Measurements from ENCODE around the gene POLR1H. TPM values are rescaled to one million over a fixed set of nuclear protein-coding genes. Genes with fewer than 3 reads are reported as not detected.
A peak's percentile ranks its signal among the peaks of the same experiment; 100 is the strongest.

Gene POLR1H
- total and polyA plus RNA-seq, 2 donors: 91.0 to 95.9 TPM

DNA sequence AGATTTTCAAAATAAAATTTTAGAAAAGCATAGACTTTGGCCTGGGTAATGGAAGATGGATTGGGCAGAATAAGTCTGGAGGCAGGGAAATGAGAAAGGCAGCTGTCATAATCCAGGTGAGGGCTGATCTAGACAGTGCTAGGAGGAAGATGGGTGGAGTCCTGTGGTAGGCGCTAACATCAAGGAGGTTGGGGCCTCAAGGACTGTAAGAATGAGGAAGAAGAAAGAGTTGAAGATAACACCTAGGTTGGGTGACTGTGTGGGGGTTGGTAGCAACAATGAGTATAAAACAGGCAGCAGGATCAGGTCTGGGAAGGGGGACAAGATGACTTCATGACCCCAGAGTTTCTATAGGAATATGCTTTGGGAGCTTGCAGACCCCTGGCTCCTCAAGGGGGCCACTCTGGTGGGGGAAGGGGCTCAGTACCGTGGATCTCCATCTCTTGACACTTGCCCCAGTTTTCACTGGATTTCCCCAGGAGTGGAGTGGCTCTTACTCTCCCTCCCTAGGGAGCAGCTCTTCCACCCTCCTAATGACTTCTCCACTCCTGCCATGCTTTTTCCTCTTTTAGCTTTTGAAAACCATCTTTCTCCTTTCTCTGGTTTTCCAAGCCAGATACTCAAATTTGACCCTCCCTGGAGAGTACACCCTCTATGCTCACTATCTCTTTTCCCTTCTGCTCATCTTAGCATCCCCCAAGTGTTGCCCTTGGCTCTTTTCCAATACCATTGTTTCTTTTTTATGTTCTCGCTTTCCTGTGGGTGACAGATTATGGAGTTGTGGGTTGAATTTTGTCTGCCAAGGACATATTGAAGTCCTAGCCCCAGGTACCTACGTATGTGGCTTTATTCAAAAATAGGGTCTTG lies 37.1 kb downstream of the POLR1H start:
- H3K9me3 ChIP-seq (ENCODE audit: control insufficient read depth in 2 of 2, insufficient read depth in 1 of 2, low read length in 1 of 2): peaks cover 0 to 3% of the 10 kb centered on the region in 2 donors
- 53% methylated on average over 4 of the region's 4 CpGs for WGBS
- no peak overlapping the region for H3K4me3 ChIP-seq (ENCODE audit: low read length in 2 of 2)
- H3K4me1 ChIP-seq (ENCODE audit: control insufficient read depth in 2 of 2, insufficient read depth in 2 of 2, low read length in 2 of 2): peaks cover 13 to 47% of the 10 kb centered on the region in 2 donors
- no peaks in the 10 kb centered on the region for H3K36me3 ChIP-seq (ENCODE audit: control insufficient read depth in 2 of 2, insufficient read depth in 2 of 2, low read length in 1 of 2)
- H3K27me3 ChIP-seq (ENCODE audit: control insufficient read depth in 2 of 2, insufficient read depth in 1 of 2, low read length in 1 of 2): peaks cover 42 to 87% of the 10 kb centered on the region in 2 donors
- peak in 3 of 9 donors; percentile 39 to 77 (median 51) for DNase-seq (ENCODE audit: low read depth in 6 of 9, low spot score in 9 of 9)
- H3K27ac ChIP-seq (ENCODE audit: low read depth in 1 of 2, low read length in 1 of 2): no peak overlapping the region

DNA sequence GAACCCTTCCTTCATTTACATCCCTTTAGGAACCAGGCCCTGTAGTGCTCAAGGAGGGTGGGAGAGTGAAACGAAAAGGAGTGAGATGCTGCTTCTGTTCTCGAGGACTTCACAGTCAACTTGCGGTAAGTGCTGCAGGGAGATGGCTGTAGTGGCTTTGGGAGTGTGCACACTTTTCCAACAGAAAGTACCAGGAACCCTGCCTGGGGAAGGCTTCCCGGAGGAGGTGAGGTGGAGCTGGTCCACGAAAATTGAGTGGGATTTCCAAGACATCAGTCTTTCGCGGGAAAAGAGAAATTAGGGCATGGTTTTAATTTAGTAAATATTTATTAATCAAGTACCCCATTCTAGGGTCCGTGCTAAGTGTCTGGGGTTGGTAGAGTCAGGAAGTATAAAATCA lies 39.1 kb downstream of the POLR1H start:
- Histone ChIP-seq H3K36me3 (ENCODE audit: control insufficient read depth in 2 of 2, insufficient read depth in 2 of 2, low read length in 1 of 2) (no peaks in the 10 kb centered on the region), H3K9me3 (ENCODE audit: control insufficient read depth in 2 of 2, insufficient read depth in 1 of 2, low read length in 1 of 2) (peaks cover 0 to 6% of the 10 kb centered on the region in 2 donors), H3K4me1 (ENCODE audit: control insufficient read depth in 2 of 2, insufficient read depth in 2 of 2, low read length in 2 of 2) (peaks cover 18 to 53% of the 10 kb centered on the region in 2 donors), H3K4me3 (ENCODE audit: low read length in 2 of 2) (no peak overlapping the region), H3K27ac (ENCODE audit: low read depth in 1 of 2, low read length in 1 of 2) (no peak overlapping the region), H3K27me3 (ENCODE audit: control insufficient read depth in 2 of 2, insufficient read depth in 1 of 2, low read length in 1 of 2) (peaks cover 51 to 93% of the 10 kb centered on the region in 2 donors)
- no peak for DNase-seq (ENCODE audit: low read depth in 6 of 9, low spot score in 9 of 9)
- WGBS: 39% methylated on average over 8 of the region's 8 CpGs

DNA sequence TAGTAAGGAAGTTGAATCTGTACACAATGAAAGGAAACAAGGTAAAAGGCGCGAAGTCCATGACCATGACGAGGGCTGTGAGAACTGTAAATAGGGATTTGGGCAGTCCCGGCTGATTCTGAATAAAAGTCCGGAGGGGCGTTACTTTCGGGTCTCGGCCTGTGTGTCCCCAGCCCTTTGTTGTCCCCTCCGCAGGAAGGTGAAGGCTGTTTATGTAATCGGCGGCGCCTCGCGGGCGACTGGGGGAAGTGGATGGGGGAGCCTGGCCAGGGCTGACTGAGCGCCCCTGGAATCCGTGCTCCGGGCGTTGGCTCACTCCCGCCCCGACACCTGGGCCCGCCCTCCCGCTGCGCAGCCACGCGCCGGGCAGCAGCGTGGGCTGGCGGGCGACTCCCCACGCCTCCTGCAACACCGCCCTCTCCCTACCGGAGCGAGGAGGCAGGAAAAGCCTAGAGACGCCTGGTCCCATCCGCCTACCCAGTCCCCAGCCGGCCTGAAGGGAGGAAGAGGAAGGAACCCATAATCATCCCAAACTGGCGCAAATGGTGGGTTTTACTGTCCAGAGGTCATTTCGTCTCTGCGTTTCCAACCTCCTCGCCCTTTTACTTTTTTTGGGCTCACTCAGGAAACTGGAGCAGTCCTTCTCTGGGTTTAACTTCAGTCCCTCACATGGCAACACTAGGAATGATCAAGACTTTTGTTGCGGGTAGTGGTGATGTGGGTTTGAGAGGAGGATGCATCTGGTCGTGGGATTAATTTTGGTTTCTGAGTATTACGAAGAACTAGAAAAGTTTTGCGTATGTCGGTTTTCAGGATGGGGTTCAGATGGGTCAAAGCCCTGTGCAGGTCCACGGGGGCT lies 39.7 kb downstream of the POLR1H start:
- WGBS: 2% methylated on average over 47 of the region's 47 CpGs
- Histone ChIP-seq H3K4me3 (ENCODE audit: low read length in 2 of 2) (peak overlapping the region in 1 of 2 donors; percentile 16), H3K9me3 (ENCODE audit: control insufficient read depth in 2 of 2, insufficient read depth in 1 of 2, low read length in 1 of 2) (peaks cover 0 to 6% of the 10 kb centered on the region in 2 donors), H3K36me3 (ENCODE audit: control insufficient read depth in 2 of 2, insufficient read depth in 2 of 2, low read length in 1 of 2) (no peaks in the 10 kb centered on the region), H3K27me3 (ENCODE audit: control insufficient read depth in 2 of 2, insufficient read depth in 1 of 2, low read length in 1 of 2) (peaks cover 48 to 92% of the 10 kb centered on the region in 2 donors), H3K4me1 (ENCODE audit: control insufficient read depth in 2 of 2, insufficient read depth in 2 of 2, low read length in 2 of 2) (peaks cover 18 to 53% of the 10 kb centered on the region in 2 donors), H3K27ac (ENCODE audit: low read depth in 1 of 2, low read length in 1 of 2) (no peak overlapping the region)
- DNase-seq (ENCODE audit: low read depth in 6 of 9, low spot score in 9 of 9): peak in 1 of 9 donors; percentile 24

DNA sequence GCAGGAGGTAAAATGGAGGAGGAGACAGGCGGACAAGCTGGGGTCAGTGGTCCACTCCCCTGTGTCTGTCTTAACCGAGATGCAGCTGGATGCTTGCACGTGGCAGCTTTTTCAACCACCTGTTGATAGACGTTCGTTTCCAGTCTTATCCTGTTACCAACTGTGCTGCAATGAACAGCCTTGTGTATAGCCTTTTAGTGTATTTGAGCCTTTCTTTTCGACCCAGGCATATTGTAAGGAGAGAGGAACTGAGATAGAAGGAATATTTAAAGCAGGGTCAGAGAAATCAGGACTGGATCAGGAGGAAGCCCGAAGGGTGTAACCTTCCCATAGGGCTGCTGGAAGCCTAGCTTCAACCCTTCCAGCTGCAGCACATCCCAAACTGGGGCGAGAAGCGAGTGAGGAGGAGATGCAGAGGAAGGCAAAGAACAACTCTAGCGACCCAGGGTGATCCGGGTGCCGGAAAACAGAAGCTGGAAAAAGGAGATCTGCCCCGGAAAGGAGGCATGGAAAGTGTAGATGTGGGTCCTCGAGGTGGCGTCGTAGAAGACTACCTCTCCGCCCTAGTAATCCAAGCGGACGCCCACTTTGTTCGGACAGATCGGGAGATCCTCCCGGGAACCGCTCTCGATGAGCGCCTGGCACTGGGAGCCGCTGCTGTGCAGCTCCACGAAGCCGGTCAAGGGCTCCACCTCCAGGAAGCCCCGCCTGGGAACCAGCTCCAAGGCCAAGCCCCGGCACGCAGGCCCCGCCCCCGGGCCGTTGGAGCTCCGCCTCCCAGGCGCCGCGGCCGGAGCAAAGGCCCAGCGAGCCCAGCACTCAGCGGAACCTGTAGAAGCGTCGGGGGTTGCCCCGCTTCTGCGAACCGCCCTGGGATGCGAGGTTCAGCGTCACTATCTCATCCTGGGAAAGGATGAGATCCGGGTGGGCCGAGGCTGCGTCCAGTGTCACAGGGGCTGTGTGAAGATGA lies 40.7 kb downstream of the POLR1H start:
- peaks cover 45 to 96% of the 10 kb centered on the region in 2 donors for H3K27me3 ChIP-seq (ENCODE audit: control insufficient read depth in 2 of 2, insufficient read depth in 1 of 2, low read length in 1 of 2)
- no peak overlapping the region for H3K27ac ChIP-seq (ENCODE audit: low read depth in 1 of 2, low read length in 1 of 2)
- H3K4me3 ChIP-seq (ENCODE audit: low read length in 2 of 2): peak overlapping the region; percentile 17 to 48
- H3K9me3 ChIP-seq (ENCODE audit: control insufficient read depth in 2 of 2, insufficient read depth in 1 of 2, low read length in 1 of 2): peaks cover 0 to 6% of the 10 kb centered on the region in 2 donors
- peaks cover 18 to 53% of the 10 kb centered on the region in 2 donors for H3K4me1 ChIP-seq (ENCODE audit: control insufficient read depth in 2 of 2, insufficient read depth in 2 of 2, low read length in 2 of 2)
- peak in 5 of 9 donors; percentile 49 to 59 (median 54) for DNase-seq (ENCODE audit: low read depth in 6 of 9, low spot score in 9 of 9)
- H3K36me3 ChIP-seq (ENCODE audit: control insufficient read depth in 2 of 2, insufficient read depth in 2 of 2, low read length in 1 of 2): no peaks in the 10 kb centered on the region
- WGBS: 5% methylated on average over 51 of the region's 51 CpGs

DNA sequence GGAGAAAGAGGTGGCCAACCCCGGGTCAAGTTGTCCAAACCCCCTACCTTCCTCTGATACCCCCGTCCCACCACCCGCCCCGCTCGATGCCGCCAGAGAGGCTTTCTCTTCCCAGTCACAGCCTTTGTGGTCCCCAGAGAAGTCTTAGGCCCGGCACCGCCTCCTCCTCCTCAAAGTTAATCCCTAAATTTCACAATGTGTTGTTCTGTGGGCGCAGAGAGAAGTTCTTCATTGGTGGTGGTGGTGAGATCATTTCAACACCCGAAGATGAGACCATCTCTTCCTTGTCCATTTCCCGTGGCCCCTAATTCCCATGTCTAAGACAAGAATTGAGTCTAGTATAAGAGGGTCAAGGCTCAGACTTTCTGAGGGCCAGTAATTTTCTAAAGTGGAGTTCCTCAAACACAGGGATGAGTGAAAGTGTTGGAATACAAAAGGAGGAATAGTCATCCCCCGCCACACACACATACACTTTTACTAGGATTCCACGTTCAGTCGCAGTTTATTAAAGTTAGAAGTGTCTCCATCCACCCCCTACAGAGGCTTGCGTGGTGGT lies 41.4 kb downstream of the POLR1H start:
- peak overlapping the region; percentile 17 to 48 for H3K4me3 ChIP-seq (ENCODE audit: low read length in 2 of 2)
- peaks cover 18 to 47% of the 10 kb centered on the region in 2 donors for H3K4me1 ChIP-seq (ENCODE audit: control insufficient read depth in 2 of 2, insufficient read depth in 2 of 2, low read length in 2 of 2)
- H3K36me3 ChIP-seq (ENCODE audit: control insufficient read depth in 2 of 2, insufficient read depth in 2 of 2, low read length in 1 of 2): no peaks in the 10 kb centered on the region
- no peak for DNase-seq (ENCODE audit: low read depth in 6 of 9, low spot score in 9 of 9)
- H3K27me3 ChIP-seq (ENCODE audit: control insufficient read depth in 2 of 2, insufficient read depth in 1 of 2, low read length in 1 of 2): peaks cover 41 to 94% of the 10 kb centered on the region in 2 donors
- no peak overlapping the region for H3K27ac ChIP-seq (ENCODE audit: low read depth in 1 of 2, low read length in 1 of 2)
- H3K9me3 ChIP-seq (ENCODE audit: control insufficient read depth in 2 of 2, insufficient read depth in 1 of 2, low read length in 1 of 2): peaks cover 0 to 6% of the 10 kb centered on the region in 2 donors
- WGBS: 61% methylated on average over 15 of the region's 15 CpGs

DNA sequence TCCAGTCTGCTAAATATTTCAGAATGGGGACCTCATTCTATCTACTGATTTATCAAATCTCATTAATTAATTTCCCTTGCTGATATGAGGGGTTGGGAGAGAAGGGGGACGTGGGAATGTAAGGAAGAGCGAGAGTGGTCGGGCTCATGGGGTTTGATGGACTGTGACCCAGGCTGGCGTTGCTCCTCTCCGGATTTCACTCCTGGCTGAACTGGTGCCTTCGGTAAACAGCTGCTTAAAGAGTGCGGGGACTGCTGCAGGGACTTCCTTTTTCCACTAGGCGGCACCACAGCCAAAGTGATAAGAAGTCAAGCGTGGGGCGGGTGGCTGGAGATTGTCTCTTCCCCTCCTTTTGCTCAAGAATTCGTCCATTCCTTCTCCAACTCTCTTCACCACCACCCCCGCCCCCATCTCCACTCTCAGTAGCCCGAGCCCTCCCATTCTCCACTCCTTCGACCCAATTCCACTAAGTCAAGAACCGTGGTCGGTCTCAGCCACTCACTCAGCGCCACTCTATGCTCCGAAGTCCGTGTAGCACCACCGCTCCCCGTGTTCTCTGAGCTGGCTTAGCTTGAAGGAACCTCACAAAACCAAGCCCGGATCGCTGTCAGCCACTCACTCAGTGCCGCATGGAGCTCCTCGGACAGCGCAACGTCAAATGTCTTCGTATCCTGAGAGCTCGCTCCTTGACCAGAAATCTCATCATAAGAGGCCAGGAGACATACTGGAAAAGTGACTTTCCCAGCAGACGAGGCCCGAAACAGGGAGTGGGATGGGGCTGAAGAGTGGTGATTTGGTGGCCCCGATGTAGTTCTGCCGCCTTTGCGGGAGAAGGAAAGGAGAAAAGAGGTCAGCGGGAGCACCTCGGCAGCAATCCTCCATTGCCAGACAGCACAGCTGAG lies 42.2 kb downstream of the POLR1H start:
- Histone ChIP-seq H3K4me1 (ENCODE audit: control insufficient read depth in 2 of 2, insufficient read depth in 2 of 2, low read length in 2 of 2) (peaks cover 18 to 41% of the 10 kb centered on the region in 2 donors), H3K4me3 (ENCODE audit: low read length in 2 of 2) (peak overlapping the region; percentile 35 to 46), H3K9me3 (ENCODE audit: control insufficient read depth in 2 of 2, insufficient read depth in 1 of 2, low read length in 1 of 2) (peaks cover 0 to 6% of the 10 kb centered on the region in 2 donors), H3K27ac (ENCODE audit: low read depth in 1 of 2, low read length in 1 of 2) (no peak overlapping the region), H3K36me3 (ENCODE audit: control insufficient read depth in 2 of 2, insufficient read depth in 2 of 2, low read length in 1 of 2) (no peaks in the 10 kb centered on the region), H3K27me3 (ENCODE audit: control insufficient read depth in 2 of 2, insufficient read depth in 1 of 2, low read length in 1 of 2) (peaks cover 41 to 93% of the 10 kb centered on the region in 2 donors)
- DNase-seq (ENCODE audit: low read depth in 6 of 9, low spot score in 9 of 9): peak; percentile 64 to 95 (median 82)
- 2% methylated on average over 36 of the region's 36 CpGs for WGBS

DNA sequence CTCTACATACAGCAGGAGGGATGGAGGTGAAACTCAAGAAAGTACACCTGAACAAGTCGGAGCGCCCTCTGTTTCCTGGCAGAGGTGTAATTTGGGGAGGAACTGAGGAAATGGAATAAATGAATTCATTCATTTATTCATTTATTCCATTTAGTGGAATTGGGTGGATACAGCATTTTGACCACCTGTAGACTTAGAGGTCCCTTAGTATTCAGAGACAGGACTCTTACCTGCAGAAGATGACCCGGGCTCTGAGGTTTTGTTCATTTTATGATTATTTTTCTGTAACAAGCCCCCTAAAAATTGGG lies 42.8 kb downstream of the POLR1H start:
- peaks cover 18 to 35% of the 10 kb centered on the region in 2 donors for H3K4me1 ChIP-seq (ENCODE audit: control insufficient read depth in 2 of 2, insufficient read depth in 2 of 2, low read length in 2 of 2)
- peaks cover 0 to 6% of the 10 kb centered on the region in 2 donors for H3K9me3 ChIP-seq (ENCODE audit: control insufficient read depth in 2 of 2, insufficient read depth in 1 of 2, low read length in 1 of 2)
- H3K4me3 ChIP-seq (ENCODE audit: low read length in 2 of 2): peak overlapping the region; percentile 35 to 46
- H3K36me3 ChIP-seq (ENCODE audit: control insufficient read depth in 2 of 2, insufficient read depth in 2 of 2, low read length in 1 of 2): no peaks in the 10 kb centered on the region
- peaks cover 37 to 92% of the 10 kb centered on the region in 2 donors for H3K27me3 ChIP-seq (ENCODE audit: control insufficient read depth in 2 of 2, insufficient read depth in 1 of 2, low read length in 1 of 2)
- DNase-seq (ENCODE audit: low read depth in 6 of 9, low spot score in 9 of 9): no peak
- no peak overlapping the region for H3K27ac ChIP-seq (ENCODE audit: low read depth in 1 of 2, low read length in 1 of 2)
- 52% methylated on average over 3 of the region's 3 CpGs for WGBS
